ENCODE measurements around the gene PSIP1. TPM values are rescaled to one million over a fixed set of nuclear protein-coding genes. Genes with fewer than 3 reads are reported as not detected.

Gene PSIP1
- total and polyA plus RNA-seq, 9 of the 15 experiments (the other 6 are each of a cell fraction or from before 2014, with no cell fraction given), result 18.8 to 119 (median 59.9) TPM

GRCh38 chr9:15422372-15423230 is 88.2 kb downstream of the PSIP1 start, which contains the start of gene SNAPC3 (continued):
- TF ChIP-seq ARID4B (CRISPR knock-in tag; IDR thresholded peaks at IDR 0.05), result peak; percentile 64; the same call in 1 of the 2 replicates
- no peak for TF ChIP-seq ATF2 (CRISPR knock-in tag; IDR thresholded peaks at IDR 0.05)
- TF ChIP-seq ZC3H4 (CRISPR knock-in tag; IDR thresholded peaks at IDR 0.05; ENCODE audit: borderline replicate concordance), result no peak
- no peak for TF ChIP-seq ILK (tag; IDR thresholded peaks at IDR 0.05; ENCODE audit: borderline replicate concordance, low read depth)
- TF ChIP-seq SMAD1 (IDR thresholded peaks at IDR 0.05; ENCODE audit: low read depth, low read length, partially characterized antibody), result no peak
- TF ChIP-seq ELF4 (CRISPR knock-in tag; IDR thresholded peaks at IDR 0.05), result no peak
- TF ChIP-seq FOXJ3 (CRISPR knock-in tag; IDR thresholded peaks at IDR 0.05), result no peak
- no peak for TF ChIP-seq ZNF280B (CRISPR knock-in tag; IDR thresholded peaks at IDR 0.05)
- no peak for TF ChIP-seq ZFP1 (CRISPR knock-in tag; IDR thresholded peaks at IDR 0.05)
- peak; percentile 84 for TF ChIP-seq RBFOX2 (IDR thresholded peaks at IDR 0.05; ENCODE audit: low read depth, low read length)
- no peak for TF ChIP-seq BCOR (IDR thresholded peaks at IDR 0.05)
- TF ChIP-seq STAG1 (CRISPR knock-in tag; IDR thresholded peaks at IDR 0.05; ENCODE audit: borderline replicate concordance), result no peak
- TF ChIP-seq NFXL1 (CRISPR knock-in tag; IDR thresholded peaks at IDR 0.05), result no peak
- no peak for TF ChIP-seq SMC3 (conservative IDR thresholded peaks at IDR 0.05; ENCODE audit: insufficient read depth, low read depth, low read length)
- peak; percentile 63; the same call in 1 of the 2 replicates for TF ChIP-seq ZNF175 (CRISPR knock-in tag; IDR thresholded peaks at IDR 0.05; ENCODE audit: low read depth)
- TF ChIP-seq ZNF140 (CRISPR knock-in tag; IDR thresholded peaks at IDR 0.05), result no peak
- TF ChIP-seq CBX3 (IDR thresholded peaks at IDR 0.05; ENCODE audit: borderline replicate concordance in 1 of 2, low read length in 2 of 2), result no peak
- no peak for TF ChIP-seq NFYB (IDR thresholded peaks at IDR 0.05; ENCODE audit: extremely low read depth, insufficient read length)
- no peak for TF ChIP-seq RB1 (IDR thresholded peaks at IDR 0.05; ENCODE audit: low read depth)
- no peak for TF ChIP-seq POLR3G (IDR thresholded peaks at IDR 0.05; ENCODE audit: extremely low read depth, insufficient read length, insufficient replicate concordance)
- TF ChIP-seq MTA1 (IDR thresholded peaks at IDR 0.05; ENCODE audit: borderline replicate concordance), result no peak

Measured in K562 (cell line).